Type B pancreatic cell (in vitro differentiated cells): ENCODE results near the gene LPIN1. TPM values are rescaled to one million over a fixed set of nuclear protein-coding genes. Genes with fewer than 3 reads are reported as not detected.

Source experiments
- DNase-seq: peaks from one replicate; pipeline ENCODE4 v3.0.0; 2021; ENCODE audit warnings: mixed read lengths; ENCODE audit not compliant: unreplicated experiment; ENCODE audit errors: extremely low spot score
- H3K27ac Mint-ChIP-seq: 2 replicates; pipeline ENCODE4 v1.8.0; 2021; ENCODE audit warnings: mild to moderate bottlenecking, mixed read lengths
- H3K27me3 Mint-ChIP-seq: 2 replicates; pipeline ENCODE4 v1.8.0; 2021; ENCODE audit warnings: mixed read lengths
- H3K36me3 Mint-ChIP-seq: 2 replicates; pipeline ENCODE4 v1.8.0; 2021; ENCODE audit warnings: mixed read lengths
- H3K4me1 Mint-ChIP-seq: one replicate; pipeline ENCODE4 v1.8.0; 2021; ENCODE audit warnings: mixed read lengths; ENCODE audit not compliant: unreplicated experiment
- H3K4me3 Mint-ChIP-seq: 2 replicates; pipeline ENCODE4 v1.8.0; 2021; ENCODE audit warnings: mild to moderate bottlenecking, mixed read lengths
- H3K9me3 Mint-ChIP-seq: 2 replicates; pipeline ENCODE4 v1.8.0; 2021; ENCODE audit warnings: mixed read lengths
- CTCF ChIP-seq: fragments of 200-600 bp; sonication (generic); conservative IDR thresholded peaks from 2 replicates; pipeline ENCODE4 v1.5.0; 2021; ENCODE audit warnings: antibody characterized with exemption, mild to moderate bottlenecking
- total RNA-seq: library from RNA; stranded (reverse); gene quantifications from 2 replicates; pipeline ENCODE4 v1.2.1, GENCODE V29; 2021; ENCODE audit warnings: low replicate concordance

The LPIN1 gene
- total RNA-seq, 1 donor from 2014 or later, result 26.8 TPM

DNA sequence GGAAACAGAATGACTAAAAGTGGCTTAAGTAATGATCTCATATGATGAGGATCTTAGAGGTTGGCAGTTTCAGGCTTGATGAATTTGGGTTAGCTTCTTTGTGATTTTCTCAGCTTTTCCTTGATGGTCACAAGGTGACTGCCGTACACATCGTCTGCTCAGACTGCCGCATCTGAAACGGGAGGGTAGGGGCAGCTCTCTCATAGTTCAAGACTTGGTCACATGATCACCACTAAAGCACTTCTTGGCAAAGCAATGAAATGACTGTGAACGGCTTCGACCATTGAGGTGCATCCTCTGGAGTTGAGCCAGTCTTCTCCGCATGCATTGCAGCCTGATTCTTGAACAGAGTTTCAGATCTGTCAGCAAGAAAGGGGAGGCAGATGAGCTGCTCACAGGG, 43.8 kb downstream of the LPIN1 start:
- TF ChIP-seq CTCF, result no peak
- no peaks in the 10 kb centered on the region for H3K4me1 Mint-ChIP-seq
- no peak overlapping the region for H3K27ac Mint-ChIP-seq
- no peaks in the 10 kb centered on the region for H3K9me3 Mint-ChIP-seq
- H3K4me3 Mint-ChIP-seq, result no peak overlapping the region
- H3K36me3 Mint-ChIP-seq, result peaks cover 57% of the 10 kb centered on the region
- DNase-seq, result no peak
- no peaks in the 10 kb centered on the region for H3K27me3 Mint-ChIP-seq

DNA sequence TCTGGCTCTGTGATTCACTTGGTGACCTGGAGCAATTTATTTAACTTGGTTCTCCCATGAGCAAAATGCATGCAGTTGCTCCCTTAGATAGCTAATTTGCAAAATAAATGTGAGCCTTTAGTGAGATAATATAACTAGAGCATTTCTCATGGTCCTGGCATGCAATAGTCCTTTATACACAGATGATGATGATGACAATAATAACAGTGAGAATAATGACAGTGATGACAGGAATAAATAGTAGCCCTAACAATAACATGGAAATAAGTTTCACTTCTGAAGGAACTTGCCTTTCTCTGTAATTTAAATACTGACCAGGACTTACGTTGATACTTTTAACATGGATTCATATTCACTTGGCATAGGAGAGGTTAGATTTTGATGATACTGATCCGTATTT, 49.2 kb downstream of the LPIN1 start:
- H3K27ac Mint-ChIP-seq, result no peak overlapping the region
- H3K27me3 Mint-ChIP-seq, result no peaks in the 10 kb centered on the region
- no peak overlapping the region for H3K4me3 Mint-ChIP-seq
- no peak for TF ChIP-seq CTCF
- H3K36me3 Mint-ChIP-seq, result peaks cover 72% of the 10 kb centered on the region
- H3K9me3 Mint-ChIP-seq, result no peaks in the 10 kb centered on the region
- DNase-seq, result no peak
- H3K4me1 Mint-ChIP-seq, result peaks cover 5% of the 10 kb centered on the region

DNA sequence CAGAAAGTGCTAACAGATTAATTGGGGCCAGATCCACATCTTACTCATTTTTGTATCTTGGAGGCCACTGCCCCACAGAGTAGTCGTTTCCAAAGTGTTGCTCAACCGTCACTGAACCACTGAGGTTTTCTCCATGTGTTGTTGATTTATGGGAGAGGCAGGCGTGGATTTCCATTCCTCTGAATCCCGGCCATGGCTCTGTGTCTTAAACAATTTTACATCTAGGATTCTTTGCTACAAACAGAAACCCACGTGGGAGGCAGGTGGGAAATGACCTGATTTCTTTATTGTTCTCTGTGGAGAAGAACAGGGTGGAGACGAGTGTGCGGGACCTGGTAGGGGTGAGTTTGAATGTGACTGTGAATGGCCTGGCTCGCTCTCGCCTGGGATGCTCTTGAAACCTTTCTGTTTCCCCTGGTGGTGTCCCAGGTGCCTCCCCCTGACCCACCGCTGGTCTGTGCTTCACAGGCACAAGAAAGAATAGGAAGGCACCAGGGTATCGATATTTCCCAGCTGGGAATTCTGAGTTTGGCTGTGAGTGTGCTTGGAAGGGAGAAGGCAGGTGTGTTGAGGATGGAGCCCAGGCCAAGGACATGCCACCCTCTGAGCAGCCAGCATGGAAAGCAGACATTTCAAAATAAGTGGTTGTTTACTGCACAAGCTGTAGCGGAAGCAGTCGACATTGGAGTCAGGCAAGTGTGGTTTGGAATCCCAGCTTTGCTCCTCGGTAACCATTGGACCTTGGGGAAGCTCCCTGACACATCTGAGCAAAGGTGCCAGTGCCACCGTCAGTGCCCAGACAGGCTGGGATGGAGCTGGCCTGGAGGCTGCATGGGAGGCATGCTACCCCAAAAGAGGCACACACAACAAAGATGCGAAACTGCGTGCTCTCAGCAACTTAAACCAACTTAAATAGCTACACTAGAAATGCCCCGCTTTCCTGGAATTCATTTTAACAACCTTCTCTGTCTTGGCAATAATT, 50.0 kb downstream of the LPIN1 start:
- H3K27ac Mint-ChIP-seq, result no peak overlapping the region
- no peaks in the 10 kb centered on the region for H3K9me3 Mint-ChIP-seq
- peaks cover 68% of the 10 kb centered on the region for H3K36me3 Mint-ChIP-seq
- H3K4me1 Mint-ChIP-seq, result peaks cover 5% of the 10 kb centered on the region
- no peak for DNase-seq
- no peaks in the 10 kb centered on the region for H3K27me3 Mint-ChIP-seq
- H3K4me3 Mint-ChIP-seq, result no peak overlapping the region
- no peak for TF ChIP-seq CTCF

GRCh38 chr2:11797846-11798245, 51.4 kb downstream of the LPIN1 start:
- H3K4me1 Mint-ChIP-seq, result peaks cover 5% of the 10 kb centered on the region
- DNase-seq, result no peak
- H3K27ac Mint-ChIP-seq, result no peak overlapping the region
- peaks cover 63% of the 10 kb centered on the region for H3K36me3 Mint-ChIP-seq
- TF ChIP-seq CTCF, result no peak
- H3K27me3 Mint-ChIP-seq, result no peaks in the 10 kb centered on the region
- H3K4me3 Mint-ChIP-seq, result no peak overlapping the region
- H3K9me3 Mint-ChIP-seq, result no peaks in the 10 kb centered on the region

DNA sequence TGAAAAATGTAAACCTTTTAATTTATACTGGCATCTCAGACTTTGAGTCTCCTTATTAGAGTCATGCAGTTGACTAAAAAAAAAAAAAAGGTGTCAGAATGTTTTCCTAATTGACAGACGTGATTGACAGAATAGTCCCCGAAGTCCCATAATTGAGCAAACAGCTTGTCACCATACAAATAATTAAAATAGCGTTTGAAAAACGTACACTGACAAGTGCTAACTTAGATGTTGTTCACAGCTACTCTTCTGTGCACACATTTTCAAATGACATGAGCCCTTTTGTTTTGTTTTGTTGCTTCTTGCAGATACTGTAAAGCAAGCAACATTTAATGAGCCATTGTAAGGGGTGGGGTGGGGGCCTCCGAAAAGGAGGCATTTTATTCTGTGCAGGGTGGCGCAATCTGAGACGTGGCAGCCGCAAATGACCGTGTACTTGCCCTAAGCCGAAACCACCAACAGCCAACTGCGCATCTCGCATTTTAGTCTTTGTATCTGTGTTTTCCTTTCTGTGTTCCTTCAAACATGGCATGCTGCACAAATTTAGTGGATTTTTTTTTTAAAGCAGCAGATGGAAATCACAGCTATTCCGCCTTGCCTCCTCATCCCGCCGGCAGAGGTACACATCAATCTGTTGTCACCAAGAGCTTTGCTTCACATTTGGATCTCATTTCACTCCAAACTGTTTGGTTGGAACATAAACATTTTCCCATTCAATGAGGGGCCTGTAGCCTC, 52.4 kb downstream of the LPIN1 start:
- Mint-ChIP-seq H3K4me1 (peaks cover 5% of the 10 kb centered on the region), H3K4me3 (no peak overlapping the region), H3K36me3 (peaks cover 57% of the 10 kb centered on the region), H3K9me3 (no peaks in the 10 kb centered on the region), H3K27me3 (no peaks in the 10 kb centered on the region), H3K27ac (no peak overlapping the region)
- TF ChIP-seq CTCF, result no peak
- no peak for DNase-seq
